HG03097 (cell line): ENCODE data around the gene DIDO1.
"Not testable (repeated sequence)": the region's sequence is repeated elsewhere in the genome, so short reads cannot be mapped to it uniquely, and the experiment has no call there.

ENCODE experiments used
- ATAC-seq: cut with Tn5 transposase; IDR thresholded peaks from one replicate; pipeline ENCODE4 v1.9.1; 2021; ENCODE audit not compliant: unreplicated experiment, low FRiP score

The DIDO1 gene

GRCh38 chr20:62882426-62882825 lies 43.9 kb downstream of the DIDO1 start:
- no peak for ATAC-seq

- no peak for ATAC-seq
These were observed 44.5 kb downstream of the DIDO1 start for GRCh38 chr20:62881662-62882395.

GRCh38 chr20:62880935-62881661 lies 45.2 kb downstream of the DIDO1 start:
- ATAC-seq: no peak

- no peak for ATAC-seq
These were observed 46.0 kb downstream of the DIDO1 start for GRCh38 chr20:62880147-62880934.

- ATAC-seq: no peak
These were observed 46.8 kb downstream of the DIDO1 start for GRCh38 chr20:62879275-62880146.

- ATAC-seq: no peak
These were observed 47.9 kb downstream of the DIDO1 start for GRCh38 chr20:62878244-62879038.

- ATAC-seq: no peak
These were observed 49.1 kb downstream of the DIDO1 start for GRCh38 chr20:62876902-62877816.

GRCh38 chr20:62876501-62876901 lies 49.8 kb downstream of the DIDO1 start:
- ATAC-seq: no peak

- ATAC-seq: no peak
These were observed 50.6 kb downstream of the DIDO1 start for GRCh38 chr20:62875419-62876361.

GRCh38 chr20:62874964-62875344 lies 51.4 kb downstream of the DIDO1 start:
- ATAC-seq: no peak

- ATAC-seq: not testable (repeated sequence)
These were observed 52.6 kb downstream of the DIDO1 start for GRCh38 chr20:62873681-62874031.

GRCh38 chr20:62873280-62873679 lies 53.0 kb downstream of the DIDO1 start:
- ATAC-seq: no peak

- no peak for ATAC-seq
These were observed 53.4 kb downstream of the DIDO1 start for GRCh38 chr20:62872862-62873261.

GRCh38 chr20:62872184-62872847 lies 54.0 kb downstream of the DIDO1 start:
- no peak for ATAC-seq

- no peak for ATAC-seq
These were observed 62.1 kb downstream of the DIDO1 start for GRCh38 chr20:62864207-62864606.

GRCh38 chr20:62861726-62862336 lies 64.5 kb downstream of the DIDO1 start, which contains the start of gene TCFL5:
TCFL5 (minus strand) TSS chr20:62861822; CDS start chr20:62861670, 152 bp downstream.
- ATAC-seq: peak; percentile 67
